Heart right ventricle (tissue), 16 donors: ENCODE measurements around the gene STXBP5. TPM values are rescaled to one million over a fixed set of nuclear protein-coding genes. Genes with fewer than 3 reads are reported as not detected.

Experiments
- ATAC-seq, 8 donors: fragments of 200-7000 bp; cut with Tn5 transposase; one replicate each; pipeline ENCODE4 v1.9.1; 2020; ENCODE audit warnings: mild to moderate bottlenecking in 8 of 8, moderate library complexity in 8 of 8, moderate number of reproducible peaks in 1 of 8
- DNase-seq, 2 donors: peaks; one replicate each; pipeline ENCODE4 v3.0.0-alpha.2; 2020
- H3K27ac ChIP-seq, 10 donors: fragments of 200-600 bp; sonication (generic) in 2 of 10; one replicate each; pipeline versions ENCODE4 v1.5.0 to v1.8.0; 2020 to 2022; ENCODE audit warnings: mild to moderate bottlenecking in 3 of 10
- H3K27me3 ChIP-seq, 7 donors: fragments of 200-600 bp; one replicate each; pipeline ENCODE4 v1.8.0; 2021 to 2022; ENCODE audit warnings: mild to moderate bottlenecking in 2 of 7
- H3K36me3 ChIP-seq, 9 donors: fragments of 200-600 bp; sonication (generic) in 1 of 9; one replicate each; pipeline versions ENCODE4 v1.5.0 to v1.8.0; 2020 to 2022; ENCODE audit warnings: mild to moderate bottlenecking in 2 of 9
- H3K4me1 ChIP-seq, 9 donors: fragments of 200-600 bp; sonication (generic) in 1 of 9; one replicate each; pipeline versions ENCODE4 v1.5.0 to v1.8.0; 2020 to 2022; ENCODE audit warnings: mild to moderate bottlenecking in 4 of 9
- H3K4me3 ChIP-seq, 10 donors: fragments of 200-600 bp; sonication (generic) in 2 of 10; one replicate each; pipeline versions ENCODE4 v1.5.0 to v1.8.0; 2020 to 2022; ENCODE audit warnings: mild to moderate bottlenecking in 7 of 10, moderate library complexity in 2 of 10
- H3K9me3 ChIP-seq, 11 donors: fragments of 200-600 bp in 10 of 11; sonication (generic) in 2 of 11; one replicate each; pipeline versions ENCODE4 v1.5.0 to v1.8.0; 2013 to 2022; ENCODE audit warnings: mild to moderate bottlenecking in 2 of 11, control low read depth in 1 of 11, moderate library complexity in 1 of 11
- CTCF ChIP-seq, 9 donors: fragments of 200-600 bp; sonication (generic) in 2 of 9; IDR thresholded peaks; one replicate each; pipeline versions ENCODE4 v1.5.0 to v1.8.0; 2021 to 2022; ENCODE audit warnings: antibody characterized with exemption in 9 of 9, mild to moderate bottlenecking in 5 of 9, moderate library complexity in 1 of 9
- WGBS, 2 donors: extraction: QIAGEN DNeasy Blood & Tissue Kit; methylation state at CpG; one replicate each; pipeline ENCODE4 v1.1.7; 2013; ENCODE audit warnings: inconsistent platforms in 1 of 2; 5-methylcytosine and 5-hydroxymethylcytosine counted together
- intact Hi-C, 10 donors: fragments of 100-400 bp; cut with DNase I; formaldehyde crosslinking; loops; one replicate each; pipeline versions ENCODE4 v1.11.1 to v1.14.2; 2022
- polyA plus RNA-seq, 2 donors: library from polyadenylated mRNA; stranded (reverse); fragments of 200-250 nt; gene quantifications; one replicate each; pipeline ENCODE4 v1.2.3, GENCODE V29; 2013
- total RNA-seq, 10 donors: library from RNA; stranded (reverse); fragmentation: NEBNext Ultra II Directional in 3 of 10; extraction: Animal tissue kit (Norgen Biotek cat#: 25700) in 3 of 10; gene quantifications; one replicate each; pipeline versions ENCODE4 v1.2.1 to v1.2.4, GENCODE V29; 2021 to 2023
- donor health status: Arrhythmogenic right ventricular cardiomyopathy.
- donor health status: ischemic (EF 13 %, LVEDD 7.1; RV severe dilation, severe dysfunction).
- donor health status: healthy with polysubstance abuse.
- donor health status: DM: no; HTN: yes; CAD: no.
- donor health status: DM: no; HTN: no; CAD: no.
- donor health status: ischemic (EF 25% LVEDD 6.9; RV normal size, moderate dysfunction).
- donor health status: ischemic (EF 25% LVEDD 5.7; RV mildly dilated, moderate dysfunction).
- donor health status: healthy.
- donor health status: DM: yes; HTN: yes; CAD: no.
- donor health status: Ischemic cardiomyopathy.
- donor health status: ischemic (EF 35%, LVEDD 5.7; RV mildly dilated, moderate dysfunction).
- donor health status: nonischemic (EF 11% LVEDD 7.7; RV severe dilation, severe dysfunction).
- donor health status: DM: yes; HTN: yes; CAD: no.
- donor health status: PGD.
- donor health status: ischemic (EF 29% LVEDD 5.4; RV normal size, mild dysfunction).
- donor health status: nonischemic (EF 23%, LVEDD 6.1; RV moderate dilation, normal function).

Gene STXBP5
- total and polyA plus RNA-seq, 12 donors, result 2.8 to 23.2 (median 13.4) TPM

- Histone ChIP-seq H3K27ac (no peak overlapping the region), H3K36me3 (no peaks in the 10 kb centered on the region), H3K9me3 (no peaks in the 10 kb centered on the region), H3K27me3 (peaks cover 0 to 6% (median 0%) of the 10 kb centered on the region in 7 donors), H3K4me3 (no peak overlapping the region), H3K4me1 (peaks cover 0 to 5% (median 0%) of the 10 kb centered on the region in 9 donors)
- 66 to 72% methylated on average over 3 of the region's 3 CpGs for WGBS, 2 donors
- ATAC-seq, result no peak
- no peak for TF ChIP-seq CTCF (IDR thresholded peaks at IDR 0.05)
- intact Hi-C loops, result no loop called here
- no peak for DNase-seq
Measured at GRCh38 chr6:147437615-147438014, 233.4 kb downstream of the STXBP5 start.

- Histone ChIP-seq H3K9me3 (no peaks in the 10 kb centered on the region), H3K4me1 (peaks cover 0 to 5% (median 0%) of the 10 kb centered on the region in 9 donors), H3K27me3 (peaks cover 0 to 6% (median 0%) of the 10 kb centered on the region in 7 donors), H3K4me3 (no peak overlapping the region), H3K36me3 (no peaks in the 10 kb centered on the region), H3K27ac (no peak overlapping the region)
- WGBS, 2 donors, result 87 to 90% methylated on average over 9 of the region's 9 CpGs
- TF ChIP-seq CTCF (IDR thresholded peaks at IDR 0.05), result no peak
- no peak for ATAC-seq
- no peak for DNase-seq
- intact Hi-C loops, result no loop called here
Measured at GRCh38 chr6:147438758-147439528, 234.7 kb downstream of the STXBP5 start.
